ENCODE data around the gene ZNF436.

- TF ChIP-seq CTCF (conservative IDR thresholded peaks at IDR 0.05; ENCODE audit: low read depth, low read length), result no peak
- no peak for TF ChIP-seq EZH2 (IDR thresholded peaks at IDR 0.05; ENCODE audit: borderline replicate concordance, low read depth, low read length, poor library complexity, severe bottlenecking)
These were observed 24.5 kb upstream of the ZNF436 start for GRCh38 chr1:23394181-23394580.

Data from A673 (cell line).